Activated CD8-positive, alpha-beta memory T cell treated with anti-CD3 and anti-CD28 coated beads for 24 hours (primary cell): ENCODE results near the gene INPP5F.
"Not testable (repeated sequence)": the region's sequence is repeated elsewhere in the genome, so short reads cannot be mapped to it uniquely, and the experiment has no call there.

ENCODE experiments used
- DNase-seq: peaks from one replicate; pipeline ENCODE4 v3.0.0-alpha.2; 2020

Gene INPP5F

GRCh38 chr10:119782981-119783664 lies 57.3 kb downstream of the INPP5F start:
- no peak for DNase-seq

GRCh38 chr10:119783665-119784027 lies 57.8 kb downstream of the INPP5F start:
- no peak for DNase-seq

GRCh38 chr10:119784340-119785067 lies 58.7 kb downstream of the INPP5F start:
- DNase-seq = no peak

GRCh38 chr10:119786117-119786769 lies 60.4 kb downstream of the INPP5F start:
- DNase-seq = no peak

- DNase-seq = not testable (repeated sequence)
Measured at GRCh38 chr10:119795101-119795500, 69.3 kb downstream of the INPP5F start.

- no peak for DNase-seq
Measured at GRCh38 chr10:119796039-119796438, 70.2 kb downstream of the INPP5F start.

GRCh38 chr10:119801176-119801575 lies 75.3 kb downstream of the INPP5F start:
- DNase-seq = no peak

GRCh38 chr10:119801998-119802538 lies 76.2 kb downstream of the INPP5F start:
- DNase-seq = no peak

GRCh38 chr10:119803264-119803663 lies 77.4 kb downstream of the INPP5F start:
- no peak for DNase-seq

- DNase-seq = no peak
Measured at GRCh38 chr10:119805702-119806230, 79.9 kb downstream of the INPP5F start.

- DNase-seq = no peak
Measured at GRCh38 chr10:119806334-119807130, 80.7 kb downstream of the INPP5F start.

- no peak for DNase-seq
Measured at GRCh38 chr10:119807960-119808697, 82.3 kb downstream of the INPP5F start.

- DNase-seq = no peak
Measured at GRCh38 chr10:119811122-119811521, 85.3 kb downstream of the INPP5F start.

GRCh38 chr10:119812684-119813083 lies 86.8 kb downstream of the INPP5F start:
- no peak for DNase-seq

- DNase-seq = no peak
Measured at GRCh38 chr10:119815671-119816070, 89.8 kb downstream of the INPP5F start.

GRCh38 chr10:119817991-119818888 lies 92.4 kb downstream of the INPP5F start:
- DNase-seq = no peak

- no peak for DNase-seq
Measured at GRCh38 chr10:119818889-119819270, 93.0 kb downstream of the INPP5F start.

GRCh38 chr10:119821182-119821581 lies 95.3 kb downstream of the INPP5F start:
- no peak for DNase-seq

- no peak for DNase-seq
Measured at GRCh38 chr10:119824299-119824698, 98.4 kb downstream of the INPP5F start.

- no peak for DNase-seq
Measured at GRCh38 chr10:119826771-119827170, 100.9 kb downstream of the INPP5F start.

GRCh38 chr10:119827430-119827829 lies 101.6 kb downstream of the INPP5F start:
- DNase-seq = no peak
